WI38 (cell line): ENCODE results near the gene SQSTM1.

Experiments
- H3K4me3 ChIP-seq: 2 replicates; pipeline ENCODE4 v1.5.1; 2011; ENCODE audit warnings: low read depth, mild to moderate bottlenecking, control low read depth, low read length
- TF ChIP-seq, protein P1 (sequence below): IDR thresholded peaks from 2 replicates; pipeline ENCODE4 v1.5.1; 2012; ENCODE audit warnings: low read depth, mild to moderate bottlenecking, control low read depth, low read length

The SQSTM1 gene

DNA sequence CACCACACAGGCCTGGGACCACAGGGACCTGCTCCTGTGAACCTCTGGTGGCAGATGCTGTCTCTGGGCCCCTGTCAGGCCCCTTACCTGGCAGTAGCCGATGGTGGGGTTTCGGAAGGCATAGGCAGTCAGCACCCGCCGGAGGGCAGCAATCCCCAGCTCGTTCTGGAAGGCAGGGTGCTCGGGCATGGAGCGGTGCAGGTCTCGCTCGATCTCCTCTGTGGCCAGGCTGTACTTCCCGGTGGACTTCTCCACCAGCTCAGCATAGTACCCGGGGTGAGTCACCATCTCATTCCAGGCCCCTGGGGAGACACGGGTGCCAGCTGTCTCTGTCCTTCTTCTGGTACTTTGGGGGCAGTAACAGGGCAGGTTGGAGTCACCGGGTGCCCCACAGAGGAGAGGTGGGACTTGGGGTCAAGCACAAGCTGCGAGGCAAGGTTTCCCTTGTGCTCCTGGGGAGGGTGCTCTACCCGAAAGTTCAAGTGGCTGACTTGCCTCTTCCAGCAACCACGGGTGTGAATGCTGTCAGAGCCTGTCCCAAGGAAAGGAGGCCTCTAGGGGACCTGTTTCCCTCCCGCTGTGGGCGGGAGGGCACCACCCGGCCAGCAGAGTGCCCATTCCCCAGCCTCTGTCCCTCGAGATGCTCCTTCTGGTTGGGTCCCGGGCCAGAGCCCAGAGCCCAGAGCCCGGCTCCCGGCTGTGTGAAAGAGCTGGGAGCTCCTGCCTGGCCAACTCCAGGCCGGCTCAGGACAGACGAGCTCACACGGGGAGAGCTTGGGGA is 57.7 kb downstream of the SQSTM1 start:
- H3K4me3 ChIP-seq, result no peak overlapping the region
- TF ChIP-seq, protein P1, sequence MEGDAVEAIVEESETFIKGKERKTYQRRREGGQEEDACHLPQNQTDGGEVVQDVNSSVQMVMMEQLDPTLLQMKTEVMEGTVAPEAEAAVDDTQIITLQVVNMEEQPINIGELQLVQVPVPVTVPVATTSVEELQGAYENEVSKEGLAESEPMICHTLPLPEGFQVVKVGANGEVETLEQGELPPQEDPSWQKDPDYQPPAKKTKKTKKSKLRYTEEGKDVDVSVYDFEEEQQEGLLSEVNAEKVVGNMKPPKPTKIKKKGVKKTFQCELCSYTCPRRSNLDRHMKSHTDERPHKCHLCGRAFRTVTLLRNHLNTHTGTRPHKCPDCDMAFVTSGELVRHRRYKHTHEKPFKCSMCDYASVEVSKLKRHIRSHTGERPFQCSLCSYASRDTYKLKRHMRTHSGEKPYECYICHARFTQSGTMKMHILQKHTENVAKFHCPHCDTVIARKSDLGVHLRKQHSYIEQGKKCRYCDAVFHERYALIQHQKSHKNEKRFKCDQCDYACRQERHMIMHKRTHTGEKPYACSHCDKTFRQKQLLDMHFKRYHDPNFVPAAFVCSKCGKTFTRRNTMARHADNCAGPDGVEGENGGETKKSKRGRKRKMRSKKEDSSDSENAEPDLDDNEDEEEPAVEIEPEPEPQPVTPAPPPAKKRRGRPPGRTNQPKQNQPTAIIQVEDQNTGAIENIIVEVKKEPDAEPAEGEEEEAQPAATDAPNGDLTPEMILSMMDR, result no peak

DNA sequence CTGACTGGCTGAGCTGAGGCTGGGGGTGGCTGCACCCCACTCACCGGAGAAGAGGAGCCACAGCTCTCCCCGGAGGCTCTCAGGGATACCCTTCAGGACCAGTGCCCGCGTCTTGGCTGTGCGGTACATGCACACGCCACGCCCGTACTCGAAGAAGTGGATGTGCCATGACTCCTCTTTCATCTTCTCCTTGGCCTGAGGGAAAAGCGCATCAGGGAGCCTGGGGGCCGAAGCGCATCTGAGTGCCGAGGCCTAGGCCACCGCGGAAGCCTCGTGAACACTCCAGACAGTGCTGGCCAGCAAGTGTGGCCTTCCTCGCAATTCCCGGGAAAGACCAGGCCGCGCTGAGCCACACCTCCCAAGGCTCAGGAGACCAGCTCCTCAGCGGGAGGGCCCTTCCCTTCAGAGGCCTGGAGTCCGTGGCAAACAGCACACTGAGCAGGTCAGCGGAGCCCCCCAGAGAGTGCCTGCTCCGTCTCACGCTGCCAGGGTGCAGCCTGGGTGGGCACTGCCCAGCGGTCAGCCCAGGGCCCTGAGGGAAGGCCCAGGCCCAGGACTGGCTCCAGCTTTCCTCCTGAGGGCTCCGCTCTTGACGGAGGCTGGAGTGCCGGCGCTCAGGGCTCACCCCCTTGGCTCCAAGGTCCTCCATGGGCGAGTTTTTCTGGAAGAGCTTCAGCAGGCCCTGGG is 58.4 kb downstream of the SQSTM1 start:
- TF ChIP-seq, protein P1, result no peak
- no peak overlapping the region for H3K4me3 ChIP-seq

DNA sequence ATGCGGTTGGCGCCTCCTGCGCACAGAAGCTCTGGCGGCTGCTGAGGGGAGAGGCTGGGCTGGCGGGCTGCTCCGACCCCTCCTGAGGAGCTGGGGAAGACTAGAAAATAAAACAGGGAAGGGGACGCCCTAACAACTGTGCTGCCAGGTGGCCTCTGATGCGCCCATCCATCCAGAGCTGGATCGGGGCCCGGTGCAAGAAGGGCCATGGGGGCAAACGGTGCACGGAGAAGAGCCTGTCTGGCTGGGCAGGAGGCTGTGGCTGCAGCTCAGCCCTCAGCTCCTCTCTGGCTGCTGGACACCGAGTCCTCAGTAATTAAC is 58.9 kb downstream of the SQSTM1 start:
- TF ChIP-seq, protein P1, result no peak
- H3K4me3 ChIP-seq, result no peak overlapping the region

DNA sequence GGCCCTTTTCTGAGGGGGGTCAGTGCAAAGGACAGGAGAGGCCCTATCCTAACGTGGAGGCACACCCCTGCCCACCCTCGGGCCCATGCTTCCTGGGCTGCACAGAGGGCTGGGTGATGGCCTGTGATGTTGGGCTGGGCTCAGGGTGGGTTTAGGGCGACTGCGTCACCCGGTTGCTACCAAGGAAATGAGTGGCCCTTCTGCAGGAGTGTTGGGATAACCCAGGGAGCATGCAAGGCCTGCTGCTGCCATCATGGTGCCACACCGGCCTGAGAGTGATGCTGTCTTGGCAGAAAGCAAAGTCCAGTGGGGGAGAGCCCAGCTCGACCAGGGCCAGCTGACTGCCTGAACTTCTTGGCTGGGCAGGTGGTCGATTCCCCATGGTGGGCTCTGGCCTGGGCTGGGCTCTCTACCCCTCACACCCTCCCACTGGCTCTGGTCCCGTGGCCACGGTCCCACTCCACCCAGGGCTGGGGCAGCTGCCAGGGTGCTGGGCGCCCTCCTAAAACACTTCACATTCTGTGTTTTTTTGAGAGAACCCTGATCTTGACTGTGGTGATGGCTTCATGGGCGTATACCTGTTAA is 59.5 kb downstream of the SQSTM1 start:
- H3K4me3 ChIP-seq, result no peak overlapping the region
- TF ChIP-seq, protein P1, result no peak

DNA sequence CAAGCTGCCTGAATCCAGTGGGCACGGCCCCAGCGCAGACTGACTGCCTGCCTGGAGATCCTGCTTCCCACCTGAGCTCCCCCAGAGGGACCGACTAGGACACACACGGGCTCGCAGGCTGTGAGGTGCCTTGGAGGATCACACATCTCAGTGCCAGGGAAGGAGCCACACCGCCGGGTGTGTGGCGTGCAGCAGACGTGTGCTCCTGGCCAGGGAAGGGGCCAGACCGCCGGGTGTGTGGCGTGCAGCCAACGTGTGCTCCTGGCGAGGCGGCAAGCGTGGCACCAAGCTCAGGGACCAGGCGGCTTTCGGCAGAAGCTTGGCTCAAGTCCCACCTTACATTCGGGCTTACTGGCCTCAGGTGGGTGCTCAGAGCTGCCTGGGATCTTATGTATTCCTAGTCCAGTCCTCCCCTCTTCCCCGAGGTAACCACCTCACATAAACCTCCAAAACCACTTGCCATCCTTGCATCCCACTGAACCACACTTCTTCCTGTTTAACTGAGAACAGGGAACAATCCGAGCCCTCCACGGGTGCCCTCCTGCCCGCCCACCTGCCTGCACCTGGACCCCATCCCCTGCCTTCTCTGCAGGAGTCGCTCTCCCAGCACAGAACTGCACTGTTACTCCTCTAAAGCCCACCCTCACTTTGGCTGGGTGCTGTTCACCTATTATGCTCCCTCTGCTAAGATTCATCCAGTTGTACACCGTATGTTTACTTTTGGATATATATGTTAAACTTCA is 60.3 kb downstream of the SQSTM1 start:
- H3K4me3 ChIP-seq, result no peak overlapping the region
- TF ChIP-seq, protein P1, result no peak

DNA sequence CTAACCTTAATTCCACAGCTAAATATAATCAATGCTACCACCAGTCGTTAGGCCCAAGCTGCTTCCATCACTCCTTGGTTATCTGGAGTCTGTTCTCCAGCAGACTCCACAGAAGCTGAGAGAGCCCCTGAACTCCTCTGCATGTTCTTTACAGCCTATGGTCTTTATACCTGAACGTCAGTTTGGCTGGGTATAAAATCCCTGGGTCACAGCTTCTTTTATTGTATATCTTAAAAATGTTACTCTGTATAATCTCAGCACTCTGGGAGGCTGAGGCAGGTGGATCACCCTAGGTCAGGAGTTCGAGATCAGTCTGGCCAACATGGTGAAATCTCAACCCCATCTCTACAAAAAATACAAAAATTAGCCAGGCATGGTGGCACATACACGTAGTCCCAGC is 61.6 kb downstream of the SQSTM1 start:
- H3K4me3 ChIP-seq, result no peak overlapping the region
- TF ChIP-seq, protein P1, result no peak
